ENCODE data around the gene PEX5. TPM values are rescaled to one million over a fixed set of nuclear protein-coding genes. Genes with fewer than 3 reads are reported as not detected.
"Not testable (repeated sequence)": the region's sequence is repeated elsewhere in the genome, so short reads cannot be mapped to it uniquely, and the experiment has no call there.

Gene PEX5
- total RNA-seq, 2 experiments from 2014 or later = 19.1 to 21.0 TPM

- Mint-ChIP-seq H3K36me3 (ENCODE audit: low read depth) (peaks cover 33% of the 10 kb centered on the region), H3K9me3 (ENCODE audit: insufficient read depth) (no peaks in the 10 kb centered on the region), H3K27me3 (ENCODE audit: low read depth) (no peaks in the 10 kb centered on the region), H3K27ac (no peak overlapping the region), H3K4me1 (ENCODE audit: low read depth) (peaks cover 2% of the 10 kb centered on the region), H3K4me3 (no peak overlapping the region)
- ATAC-seq = no peak
- POLR2A ChIA-PET = no interaction called here
- no peak for DNase-seq
- CTCF ChIA-PET = interaction anchor here (0.6 kb wide), 1 partner anchor 617 kb away, joined by 3 read pairs; no protein-coding TSS in a partner anchor
Observed at GRCh38 chr12:7197841-7198240, 8.4 kb downstream of the PEX5 start.

- DNase-seq = no peak
- ATAC-seq = no peak
- peaks cover 36% of the 10 kb centered on the region for H3K36me3 Mint-ChIP-seq (ENCODE audit: low read depth)
- H3K4me3 Mint-ChIP-seq = no peak overlapping the region
- no peaks in the 10 kb centered on the region for H3K27me3 Mint-ChIP-seq (ENCODE audit: low read depth)
- CTCF ChIA-PET = no interaction called here
- H3K27ac Mint-ChIP-seq = no peak overlapping the region
- POLR2A ChIA-PET = no interaction called here
- no peaks in the 10 kb centered on the region for H3K9me3 Mint-ChIP-seq (ENCODE audit: insufficient read depth)
- H3K4me1 Mint-ChIP-seq (ENCODE audit: low read depth) = no peaks in the 10 kb centered on the region
Observed at GRCh38 chr12:7203109-7203508, 13.6 kb downstream of the PEX5 start.

GRCh38 chr12:7205091-7205490 is 15.6 kb downstream of the PEX5 start:
- H3K36me3 Mint-ChIP-seq (ENCODE audit: low read depth) = peaks cover 52% of the 10 kb centered on the region
- ATAC-seq = no peak
- ChIA-PET POLR2A (no interaction called here), CTCF (interaction anchor here (1.1 kb wide), 2 partner anchors 11 to 16 kb away, joined by 3 read pairs; partner anchors contain the start of gene PEX5)
- H3K27me3 Mint-ChIP-seq (ENCODE audit: low read depth) = no peaks in the 10 kb centered on the region
- H3K4me3 Mint-ChIP-seq = no peak overlapping the region
- no peak for DNase-seq
- no peaks in the 10 kb centered on the region for H3K4me1 Mint-ChIP-seq (ENCODE audit: low read depth)
- no peak overlapping the region for H3K27ac Mint-ChIP-seq
- H3K9me3 Mint-ChIP-seq (ENCODE audit: insufficient read depth) = no peaks in the 10 kb centered on the region

GRCh38 chr12:7206691-7207090 is 17.2 kb downstream of the PEX5 start:
- no peaks in the 10 kb centered on the region for H3K4me1 Mint-ChIP-seq (ENCODE audit: low read depth)
- ATAC-seq (no peak), DNase-seq (no peak)
- no peaks in the 10 kb centered on the region for H3K27me3 Mint-ChIP-seq (ENCODE audit: low read depth)
- H3K9me3 Mint-ChIP-seq (ENCODE audit: insufficient read depth) = no peaks in the 10 kb centered on the region
- ChIA-PET CTCF (interaction anchor here (1.2 to 1.6 kb wide), 2 partner anchors 13 to 436 kb away, joined by 3 to 4 read pairs; no protein-coding TSS in a partner anchor), POLR2A (no interaction called here)
- H3K27ac Mint-ChIP-seq = no peak overlapping the region
- peaks cover 56% of the 10 kb centered on the region for H3K36me3 Mint-ChIP-seq (ENCODE audit: low read depth)
- H3K4me3 Mint-ChIP-seq = no peak overlapping the region

- H3K27me3 Mint-ChIP-seq (ENCODE audit: low read depth) = no peaks in the 10 kb centered on the region
- H3K27ac Mint-ChIP-seq = no peak overlapping the region
- H3K4me3 Mint-ChIP-seq = no peak overlapping the region
- ATAC-seq (no peak), DNase-seq (no peak)
- peaks cover 5% of the 10 kb centered on the region for H3K9me3 Mint-ChIP-seq (ENCODE audit: insufficient read depth)
- ChIA-PET POLR2A (interaction anchor here (0.6 kb wide), 1 partner anchor 13 kb away, joined by 3 read pairs; no protein-coding TSS in a partner anchor), CTCF (no interaction called here)
- H3K4me1 Mint-ChIP-seq (ENCODE audit: low read depth) = no peaks in the 10 kb centered on the region
- H3K36me3 Mint-ChIP-seq (ENCODE audit: low read depth) = peaks cover 53% of the 10 kb centered on the region
Observed at GRCh38 chr12:7207866-7208625, 18.6 kb downstream of the PEX5 start.

GRCh38 chr12:7209958-7210357 is 20.5 kb downstream of the PEX5 start:
- CTCF ChIA-PET = interaction anchor here (0.9 kb wide), 1 partner anchor 21 kb away, joined by 3 read pairs; no protein-coding TSS in a partner anchor
- Mint-ChIP-seq H3K4me3 (no peak overlapping the region), H3K9me3 (ENCODE audit: insufficient read depth) (peaks cover 5% of the 10 kb centered on the region), H3K27me3 (ENCODE audit: low read depth) (no peaks in the 10 kb centered on the region), H3K27ac (no peak overlapping the region), H3K4me1 (ENCODE audit: low read depth) (no peaks in the 10 kb centered on the region), H3K36me3 (ENCODE audit: low read depth) (peaks cover 50% of the 10 kb centered on the region)
- ATAC-seq (no peak), DNase-seq (no peak)
- POLR2A ChIA-PET = no interaction called here

- Mint-ChIP-seq H3K9me3 (ENCODE audit: insufficient read depth) (peaks cover 5% of the 10 kb centered on the region), H3K27ac (no peak overlapping the region), H3K27me3 (ENCODE audit: low read depth) (no peaks in the 10 kb centered on the region), H3K4me1 (ENCODE audit: low read depth) (no peaks in the 10 kb centered on the region), H3K36me3 (ENCODE audit: low read depth) (peaks cover 50% of the 10 kb centered on the region), H3K4me3 (no peak overlapping the region)
- DNase-seq (no peak), ATAC-seq (no peak)
- POLR2A ChIA-PET = no interaction called here
- CTCF ChIA-PET = no interaction called here
Observed at GRCh38 chr12:7210642-7211151, 21.2 kb downstream of the PEX5 start.

- Mint-ChIP-seq H3K4me3 (no peak overlapping the region), H3K27me3 (ENCODE audit: low read depth) (no peaks in the 10 kb centered on the region), H3K27ac (no peak overlapping the region), H3K4me1 (ENCODE audit: low read depth) (no peaks in the 10 kb centered on the region), H3K36me3 (ENCODE audit: low read depth) (peaks cover 39% of the 10 kb centered on the region), H3K9me3 (ENCODE audit: insufficient read depth) (peaks cover 5% of the 10 kb centered on the region)
- ChIA-PET POLR2A (no interaction called here), CTCF (no interaction called here)
- no peak for ATAC-seq
- no peak for DNase-seq
Observed at GRCh38 chr12:7212678-7213077, 23.2 kb downstream of the PEX5 start.

- POLR2A ChIA-PET = not testable (repeated sequence)
Observed at GRCh38 chr12:7213745-7214144, 24.3 kb downstream of the PEX5 start.

GRCh38 chr12:7217475-7218069 is 28.1 kb downstream of the PEX5 start:
- Mint-ChIP-seq H3K9me3 (ENCODE audit: insufficient read depth) (peaks cover 2% of the 10 kb centered on the region), H3K4me1 (ENCODE audit: low read depth) (no peaks in the 10 kb centered on the region), H3K4me3 (no peak overlapping the region), H3K27ac (no peak overlapping the region), H3K27me3 (ENCODE audit: low read depth) (no peaks in the 10 kb centered on the region), H3K36me3 (ENCODE audit: low read depth) (peaks cover 3% of the 10 kb centered on the region)
- DNase-seq = no peak
- ChIA-PET CTCF (no interaction called here), POLR2A (no interaction called here)
- no peak for ATAC-seq

More at GRCh38 chr12:7213745-7214144, 24.3 kb downstream of the PEX5 start:
- H3K4me3 Mint-ChIP-seq; H3K27ac Mint-ChIP-seq; H3K27me3 Mint-ChIP-seq (ENCODE audit: low read depth); H3K9me3 Mint-ChIP-seq (ENCODE audit: insufficient read depth); DNase-seq; ATAC-seq; CTCF ChIA-PET; H3K4me1 Mint-ChIP-seq (ENCODE audit: low read depth): not testable (repeated sequence)
- H3K36me3 Mint-ChIP-seq (ENCODE audit: low read depth) = peaks cover 31% of the 10 kb centered on the region

GRCh38 chr12:7219599-7220243 is 30.2 kb downstream of the PEX5 start:
- Mint-ChIP-seq H3K9me3 (ENCODE audit: insufficient read depth) (no peaks in the 10 kb centered on the region), H3K36me3 (ENCODE audit: low read depth) (no peaks in the 10 kb centered on the region), H3K27ac (no peak overlapping the region), H3K4me1 (ENCODE audit: low read depth) (no peaks in the 10 kb centered on the region), H3K27me3 (ENCODE audit: low read depth) (no peaks in the 10 kb centered on the region), H3K4me3 (no peak overlapping the region)
- DNase-seq = peak; percentile 82
- CTCF ChIA-PET = interaction anchor here (0.5 to 3.6 kb wide), 8 partner anchors 13 to 421 kb away, joined by 3 to 14 read pairs (median 4); no protein-coding TSS in a partner anchor
- POLR2A ChIA-PET = no interaction called here
- ATAC-seq = no peak

GRCh38 chr12:7221486-7221885 is 32.0 kb downstream of the PEX5 start:
- Mint-ChIP-seq H3K27me3 (ENCODE audit: low read depth) (no peaks in the 10 kb centered on the region), H3K9me3 (ENCODE audit: insufficient read depth) (no peaks in the 10 kb centered on the region), H3K36me3 (ENCODE audit: low read depth) (no peaks in the 10 kb centered on the region), H3K27ac (no peak overlapping the region), H3K4me3 (no peak overlapping the region), H3K4me1 (ENCODE audit: low read depth) (no peaks in the 10 kb centered on the region)
- CTCF ChIA-PET = interaction anchor here (0.6 to 3.6 kb wide), 2 partner anchors 239 to 416 kb away, joined by 3 to 14 read pairs; no protein-coding TSS in a partner anchor
- no peak for DNase-seq
- no peak for ATAC-seq
- POLR2A ChIA-PET = no interaction called here

Data from activated CD8-positive, alpha-beta T cell treated with anti-CD3 and anti-CD28 coated beads, Interleukin-2, amount 10 ng/mL, durations not matched to agents 7 days and 5 days (primary cell).